ENCODE results near the gene DGKB.
"Not testable (repeated sequence)": the region's sequence is repeated elsewhere in the genome, so short reads cannot be mapped to it uniquely, and the experiment has no call there.

DGKB gene

DNA sequence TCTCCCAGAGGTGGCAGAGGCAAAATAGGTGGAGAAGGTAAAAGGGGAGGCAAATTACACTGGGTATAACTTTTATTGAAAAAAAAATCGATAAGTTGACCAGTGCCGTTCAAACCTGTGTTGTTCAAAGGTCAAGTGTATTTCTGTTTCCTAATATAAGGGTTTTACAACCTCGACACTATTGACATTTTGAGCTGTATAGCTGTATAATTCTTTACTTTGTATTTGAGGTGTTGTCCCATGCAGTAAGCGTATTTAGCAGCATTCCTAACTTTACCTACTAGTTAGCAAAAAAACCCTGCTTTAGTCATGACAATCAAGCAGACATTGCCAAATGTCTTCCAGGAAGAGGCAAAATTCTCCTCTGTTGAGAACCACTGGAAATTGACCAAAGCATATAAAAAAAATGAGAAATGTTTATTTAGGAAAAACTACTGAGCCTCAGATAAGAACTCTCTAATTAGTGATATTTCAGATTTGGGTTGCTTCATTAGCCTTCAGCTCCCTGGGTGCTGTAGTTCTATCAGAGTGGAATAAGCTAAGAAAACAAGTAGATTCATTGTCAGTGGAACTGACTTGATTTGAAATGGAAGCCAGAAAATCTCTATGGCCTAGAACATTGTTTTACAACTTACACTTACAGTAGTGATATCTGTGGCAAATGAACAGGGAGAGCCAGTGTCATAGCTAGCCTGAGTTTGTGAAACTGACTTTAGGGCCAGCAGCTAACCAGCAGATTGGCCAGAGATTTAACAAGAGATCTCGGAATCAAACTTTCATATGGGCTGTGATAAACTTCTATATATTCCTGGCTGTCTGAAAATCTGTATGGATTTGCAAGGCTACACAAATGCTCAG is 331.6 kb downstream of the DGKB start:
- no peak for DNase-seq

- no peak for DNase-seq
These were observed 350.5 kb downstream of the DGKB start for GRCh38 chr7:14552060-14552459.

GRCh38 chr7:14551310-14551709 is 351.2 kb downstream of the DGKB start:
- DNase-seq = no peak

- DNase-seq = no peak
These were observed 359.9 kb downstream of the DGKB start for GRCh38 chr7:14542624-14543023.

DNA sequence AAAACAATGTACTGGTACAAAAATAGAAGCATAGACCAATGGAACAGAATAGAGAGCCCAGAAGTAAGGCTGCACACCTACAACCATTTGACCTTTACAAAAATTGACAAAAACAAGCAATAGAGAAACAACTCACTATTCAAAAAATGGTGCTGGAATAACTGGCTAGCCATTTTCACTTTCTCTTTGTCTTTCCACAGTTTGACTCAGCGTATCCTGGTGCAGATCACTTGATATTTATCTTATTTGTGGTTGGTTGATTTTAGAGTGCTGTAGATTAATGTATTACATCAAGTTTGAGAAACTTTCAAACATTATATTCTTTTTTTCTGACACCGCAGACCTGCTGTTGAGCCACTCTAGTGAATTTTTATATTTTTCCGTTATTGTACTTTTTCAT is 381.4 kb downstream of the DGKB start:
- DNase-seq = no peak

GRCh38 chr7:14510268-14510667 is 392.3 kb downstream of the DGKB start:
- DNase-seq = no peak

GRCh38 chr7:14507617-14508016 is 394.9 kb downstream of the DGKB start:
- DNase-seq = no peak

DNA sequence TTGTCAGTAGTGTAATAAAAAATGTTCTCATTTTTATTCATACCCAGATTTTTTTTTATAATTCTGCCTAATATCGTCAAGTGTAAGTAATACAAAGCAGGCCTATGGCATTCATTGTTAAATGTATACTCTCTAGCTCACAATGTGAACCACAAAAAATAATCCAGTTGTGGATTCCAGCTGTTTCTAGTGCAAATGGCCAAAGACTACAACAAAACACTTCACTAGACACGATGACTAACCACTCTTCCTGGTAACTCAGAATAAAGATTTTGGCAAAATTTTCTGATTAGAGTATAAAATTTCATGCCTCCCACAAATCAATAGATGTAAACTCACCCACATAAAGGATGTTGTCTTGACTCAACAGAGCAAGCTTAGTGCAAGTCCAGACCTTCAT is 396.6 kb downstream of the DGKB start:
- DNase-seq = no peak

- no peak for DNase-seq
These were observed 398.4 kb downstream of the DGKB start for GRCh38 chr7:14504134-14504533.

DNA sequence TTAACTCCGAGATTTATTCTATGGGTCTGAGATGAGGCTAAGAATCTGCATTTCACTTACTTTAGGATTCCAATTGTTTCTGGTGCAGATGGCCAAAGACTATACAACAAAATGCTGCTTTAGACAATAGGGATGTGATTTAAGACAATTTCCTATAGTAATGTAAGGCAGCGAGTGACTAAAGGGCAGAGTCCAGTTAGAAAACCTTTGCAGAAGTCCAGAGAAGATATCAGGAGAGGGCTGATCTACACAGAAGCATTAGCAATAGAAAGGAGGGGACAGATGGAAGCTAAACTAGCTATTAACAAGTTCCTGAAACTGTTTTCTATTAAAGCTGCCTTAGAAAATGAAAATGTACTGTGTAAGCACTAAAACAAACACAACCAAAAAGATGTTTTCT is 398.9 kb downstream of the DGKB start:
- no peak for DNase-seq

DNA sequence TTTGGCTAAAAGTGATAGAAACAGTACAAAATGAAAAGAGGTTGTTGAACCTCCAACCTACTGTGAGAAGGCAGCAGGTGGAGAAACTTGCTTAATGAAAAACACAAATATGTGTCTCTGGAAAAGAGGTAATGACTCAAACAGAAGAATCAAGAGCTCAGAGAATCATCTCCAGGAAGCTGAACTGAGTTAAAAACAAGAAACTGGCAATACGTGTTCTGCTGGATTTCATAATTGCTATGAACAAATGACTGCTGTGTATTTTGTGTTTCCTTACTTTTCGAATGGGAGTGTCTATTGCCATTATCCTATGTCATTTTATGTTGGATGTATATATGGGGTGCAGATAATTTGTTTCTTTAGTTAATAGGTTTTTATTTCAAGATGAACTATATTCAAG is 401.1 kb downstream of the DGKB start:
- no peak for DNase-seq

- DNase-seq = no peak
These were observed 405.2 kb downstream of the DGKB start for GRCh38 chr7:14497390-14497789.

DNA sequence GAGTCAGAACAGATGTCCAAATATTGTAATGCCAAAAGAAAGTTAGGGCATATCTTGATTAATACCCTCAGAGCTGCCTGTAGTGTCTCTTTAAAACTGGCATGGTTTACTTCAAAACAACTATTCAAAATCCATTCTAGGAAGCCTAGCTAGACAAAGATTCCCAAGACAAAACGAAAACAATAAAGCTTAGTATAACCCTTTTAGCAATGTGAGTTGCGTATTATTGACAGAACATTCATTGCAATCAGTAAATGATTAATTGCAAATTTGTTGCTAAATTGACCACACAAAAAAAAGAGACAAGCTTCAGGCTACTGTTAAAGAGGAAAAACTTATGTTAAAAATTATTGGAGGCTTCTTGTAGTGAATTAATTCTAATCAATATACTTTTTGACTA is 406.9 kb downstream of the DGKB start:
- DNase-seq = no peak

DNA sequence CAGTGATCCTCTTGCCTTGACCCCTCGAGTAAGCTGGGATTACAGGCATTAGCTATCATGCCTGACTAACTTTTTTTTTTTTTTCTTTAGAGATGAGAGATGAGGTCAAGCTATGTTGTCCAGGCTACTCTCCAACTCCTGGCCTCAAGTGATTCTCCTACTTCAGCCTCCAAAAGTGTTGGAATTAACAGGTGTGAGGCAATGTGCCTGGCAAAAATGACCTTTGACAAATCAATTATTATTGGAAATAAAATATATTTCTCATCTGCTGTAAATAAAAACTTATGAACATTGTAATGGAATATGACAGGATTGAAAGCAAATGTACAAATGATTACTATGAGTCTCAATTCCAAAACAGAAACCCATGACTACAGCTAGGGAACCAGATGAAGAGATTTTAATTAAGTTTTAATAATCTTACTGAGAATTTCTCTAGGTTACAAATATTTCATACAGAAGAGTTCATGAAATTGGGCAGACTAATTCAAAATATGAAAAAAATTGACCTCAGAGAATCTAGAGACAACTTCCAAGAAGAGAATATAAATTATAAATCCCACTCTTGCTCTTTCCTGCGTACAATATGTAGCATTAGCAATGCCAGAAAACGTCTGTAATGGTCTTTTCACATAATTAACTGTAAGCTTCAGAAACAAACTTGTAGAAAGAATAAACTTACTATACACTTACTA is 414.7 kb downstream of the DGKB start:
- no peak for DNase-seq

DNA sequence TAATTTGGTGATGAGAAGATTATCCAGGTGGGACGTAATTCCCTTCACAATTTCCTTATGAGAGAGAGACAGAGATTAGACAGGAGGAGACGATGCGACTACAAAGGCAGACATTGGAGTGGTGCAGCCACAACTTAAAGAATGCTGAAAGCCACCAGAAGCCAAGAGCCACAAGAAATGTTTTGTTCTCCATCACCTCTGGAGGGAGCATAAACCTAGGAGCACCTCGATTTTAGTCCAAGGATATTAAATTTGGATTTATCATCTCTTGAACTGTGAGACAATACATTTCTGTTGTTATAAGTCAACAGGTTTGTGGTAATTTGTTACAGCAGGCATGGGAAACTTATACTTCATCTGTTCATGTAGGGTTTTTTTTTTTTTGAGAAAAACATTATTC is 418.9 kb downstream of the DGKB start:
- DNase-seq = no peak

DNA sequence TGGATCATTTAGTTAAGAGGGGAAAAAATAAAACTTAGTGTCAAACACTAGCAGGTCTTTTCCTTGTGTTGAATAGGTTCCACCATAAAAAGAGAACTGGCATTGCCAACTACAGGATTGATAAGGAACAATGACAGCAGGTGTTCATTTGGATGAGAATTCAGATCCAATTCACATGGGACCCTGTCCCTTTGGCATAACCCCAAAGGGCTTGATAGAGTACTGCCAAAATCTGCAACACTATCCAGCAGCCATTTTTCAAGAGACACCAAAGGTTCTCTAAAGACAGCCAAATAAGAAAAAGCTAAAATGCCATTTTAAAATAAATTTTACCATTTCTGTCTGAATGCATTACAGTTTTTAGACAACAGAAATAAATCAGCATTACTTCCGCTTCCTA is 422.3 kb downstream of the DGKB start:
- DNase-seq = no peak

DNA sequence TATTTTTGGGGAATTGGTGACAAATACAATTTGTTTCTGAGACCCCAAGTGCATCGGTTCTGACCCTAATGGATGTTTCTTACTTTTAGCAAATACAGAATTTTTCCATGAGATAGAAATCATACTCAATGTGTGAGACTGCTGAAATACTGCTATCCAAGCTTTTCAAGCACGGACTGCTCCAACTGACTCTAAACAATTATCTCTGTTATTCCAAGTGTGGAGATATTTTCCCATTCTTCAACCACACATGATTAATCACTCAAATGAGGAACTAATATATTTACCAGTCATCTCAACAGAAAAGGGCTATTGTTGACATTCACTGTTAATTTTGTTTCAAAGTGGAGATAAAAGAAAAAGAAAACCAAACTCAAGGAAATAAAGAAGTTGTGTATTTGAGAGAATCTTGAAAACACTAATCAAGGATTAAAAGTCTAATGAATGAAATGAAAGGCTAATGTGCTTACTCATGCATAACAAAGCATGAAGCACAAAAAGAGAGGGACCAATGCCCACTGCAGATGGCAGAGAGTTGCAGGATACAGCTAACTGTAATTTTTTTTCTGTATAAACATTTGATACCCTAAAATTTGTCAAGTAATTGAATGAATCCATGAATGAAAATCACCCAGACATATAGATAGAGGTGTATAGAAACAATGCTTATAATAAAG is 423.6 kb downstream of the DGKB start:
- DNase-seq = no peak

DNA sequence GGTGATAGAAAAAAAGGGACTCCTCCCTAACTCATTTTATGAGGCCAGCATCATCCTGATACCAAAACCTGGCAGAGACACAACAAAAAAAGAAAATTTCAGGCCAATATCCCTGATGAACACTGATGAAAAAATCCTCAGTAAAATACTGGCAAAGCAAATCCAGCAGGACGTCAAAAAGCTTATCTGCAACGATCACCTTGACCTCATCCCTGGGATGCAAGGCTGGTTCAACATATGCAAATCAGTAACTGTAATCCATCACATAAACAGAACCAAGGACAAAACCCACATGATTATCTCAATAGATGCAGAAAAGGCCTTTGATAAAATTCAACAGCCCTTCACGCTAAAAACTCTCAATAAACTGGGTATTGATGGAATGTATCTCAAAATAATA is 440.8 kb downstream of the DGKB start:
- DNase-seq = not testable (repeated sequence)

DNA sequence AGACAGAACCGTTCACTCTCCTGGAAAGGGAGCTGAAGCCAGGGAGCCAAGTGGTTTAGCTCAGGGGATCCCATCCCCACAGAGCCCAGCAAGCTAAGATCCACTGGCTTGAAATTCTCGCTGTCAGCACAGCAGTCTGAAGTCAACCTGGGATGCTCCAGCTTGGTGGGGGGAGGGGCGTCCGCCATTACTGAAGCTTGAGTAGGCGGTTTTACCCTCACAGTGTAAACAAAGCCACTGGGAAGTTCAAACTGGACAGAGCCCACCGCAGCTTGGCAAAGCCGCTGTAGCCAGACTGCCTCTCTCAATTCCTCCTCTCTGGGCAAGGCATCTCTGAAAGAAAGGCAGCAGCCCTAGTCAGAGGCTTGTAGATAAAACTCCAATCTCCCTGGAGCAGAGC is 443.7 kb downstream of the DGKB start:
- not testable (repeated sequence) for DNase-seq

GRCh38 chr7:14457568-14458453 is 444.7 kb downstream of the DGKB start:
- DNase-seq = peak; percentile 15

DNA sequence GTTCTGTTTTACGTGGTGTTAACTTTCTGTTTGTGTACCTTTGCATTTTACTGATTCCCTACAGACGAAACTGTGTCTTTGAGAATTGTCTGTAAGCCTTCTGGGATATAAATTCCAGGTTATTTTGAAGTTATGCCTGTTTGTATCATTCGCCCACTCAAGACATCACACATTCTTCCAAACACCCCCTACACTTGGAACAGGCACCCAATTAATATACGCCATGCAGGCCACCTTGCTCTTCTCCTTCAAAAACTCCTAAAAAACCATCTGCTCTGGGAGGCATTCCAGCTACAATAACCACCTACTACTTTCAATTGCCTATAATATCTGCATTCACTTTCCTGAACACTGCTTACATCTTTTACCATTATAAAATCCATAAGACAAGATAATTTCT is 453.3 kb downstream of the DGKB start:
- DNase-seq = no peak

- DNase-seq = no peak
These were observed 455.7 kb downstream of the DGKB start for GRCh38 chr7:14446829-14447228.

DNA sequence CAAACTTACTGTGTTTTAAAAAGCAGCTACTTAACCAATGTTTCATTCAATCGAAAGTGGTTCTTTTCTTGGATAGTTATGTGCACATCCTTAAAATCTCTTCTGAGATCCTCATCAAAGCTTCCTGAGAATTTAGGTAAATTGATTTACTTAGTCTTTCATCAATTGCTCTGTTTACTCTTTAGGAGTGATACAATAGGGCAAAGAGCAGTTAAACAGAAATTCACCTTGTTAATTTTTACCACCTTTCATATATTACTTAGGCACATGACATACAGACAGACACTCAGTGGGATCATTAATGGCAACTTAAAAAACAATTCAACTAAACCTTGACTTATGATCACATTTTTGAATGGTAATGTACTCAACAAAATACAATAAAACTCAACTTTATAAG is 456.3 kb downstream of the DGKB start:
- DNase-seq = no peak

Data from stimulated activated CD4-positive, alpha-beta T cell treated with anti-CD3 and anti-CD28 coated beads, Interleukin-1b, Interleukin-23, amount 100 ng/mL, for 48 hours (primary cell).